Activated T-cell treated with anti-CD3 and anti-CD28 coated beads for 4 hours (primary cell): ENCODE data around the gene DBX1.

Experiments
- DNase-seq: peaks from one replicate; pipeline ENCODE4 v3.0.0-alpha.2; 2020

The DBX1 gene

DNA sequence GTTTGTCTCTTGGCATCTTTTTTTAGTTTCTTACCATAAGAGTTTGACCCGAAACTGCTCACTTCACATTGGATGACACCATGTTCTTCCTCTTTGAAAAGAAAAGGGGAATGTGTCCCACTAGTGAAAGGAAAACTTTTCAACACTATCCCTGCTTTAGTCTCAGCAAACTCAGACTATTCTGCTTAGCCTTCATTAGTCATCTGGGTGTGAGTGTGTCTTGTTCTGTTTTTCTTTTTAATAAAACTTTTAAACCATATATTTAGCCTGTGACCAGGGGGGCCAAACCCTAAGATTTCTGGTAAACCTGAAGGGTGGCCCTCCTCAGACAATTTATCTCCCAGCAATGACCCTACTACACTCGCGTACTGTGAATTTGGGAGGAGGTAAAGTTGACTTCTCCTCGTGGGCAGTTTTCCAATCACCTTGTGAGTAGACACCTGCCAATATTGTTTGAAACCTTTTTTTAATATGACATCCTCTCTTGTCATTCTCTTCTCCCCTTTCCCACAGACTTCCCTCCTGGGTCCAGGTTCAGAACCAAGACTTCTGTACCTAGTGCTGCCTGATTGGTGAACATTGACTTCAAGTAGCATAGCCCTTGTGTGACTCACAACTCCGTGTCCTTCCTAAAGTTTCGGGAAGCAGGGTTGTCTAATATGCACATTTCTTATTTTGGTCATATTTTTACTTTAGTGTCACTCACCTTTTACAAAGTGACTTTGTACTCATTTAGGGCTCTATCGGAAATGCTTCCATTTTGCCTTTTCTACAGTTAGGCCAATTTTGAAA, 39.9 kb downstream of the DBX1 start:
- DNase-seq: no peak

DNA sequence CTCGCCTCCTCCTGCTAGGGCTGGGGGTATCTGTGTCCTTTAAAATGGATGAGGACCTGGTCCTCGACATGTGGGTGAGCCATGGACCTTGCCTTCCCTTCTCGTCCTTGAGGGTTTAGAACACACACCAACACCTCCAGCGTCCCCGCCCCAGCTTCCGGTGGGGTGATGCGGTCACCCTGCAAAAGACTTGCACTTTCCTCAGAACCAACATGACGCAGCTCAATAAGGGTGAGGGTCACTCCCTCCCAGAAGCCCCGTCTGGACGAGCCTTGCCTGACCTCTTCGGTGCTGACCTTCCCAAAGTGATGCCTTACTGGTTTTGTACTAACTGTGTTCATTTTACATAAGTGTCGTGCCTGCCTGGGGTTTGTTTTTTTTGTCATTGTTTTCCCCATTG, 41.0 kb downstream of the DBX1 start:
- DNase-seq: no peak

DNA sequence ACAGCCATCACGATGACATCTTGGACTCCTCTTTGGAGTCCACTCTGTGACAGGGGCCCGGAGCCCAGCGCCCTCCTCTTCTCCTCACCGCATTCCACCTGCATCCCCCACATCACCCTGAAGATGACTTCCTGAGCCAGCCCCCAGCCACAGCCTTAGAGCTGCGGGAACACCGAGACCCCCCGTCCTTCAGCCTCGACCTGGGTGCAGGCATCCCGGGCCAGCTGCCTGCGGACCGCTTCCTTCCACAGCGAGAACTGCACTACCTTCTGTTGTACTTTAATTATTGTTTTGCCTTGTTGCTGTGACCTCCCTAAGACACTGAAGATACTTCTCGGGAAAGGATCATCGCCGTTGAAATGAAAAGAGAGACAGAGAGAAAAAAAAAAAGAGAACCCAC, 42.1 kb downstream of the DBX1 start:
- no peak for DNase-seq

DNA sequence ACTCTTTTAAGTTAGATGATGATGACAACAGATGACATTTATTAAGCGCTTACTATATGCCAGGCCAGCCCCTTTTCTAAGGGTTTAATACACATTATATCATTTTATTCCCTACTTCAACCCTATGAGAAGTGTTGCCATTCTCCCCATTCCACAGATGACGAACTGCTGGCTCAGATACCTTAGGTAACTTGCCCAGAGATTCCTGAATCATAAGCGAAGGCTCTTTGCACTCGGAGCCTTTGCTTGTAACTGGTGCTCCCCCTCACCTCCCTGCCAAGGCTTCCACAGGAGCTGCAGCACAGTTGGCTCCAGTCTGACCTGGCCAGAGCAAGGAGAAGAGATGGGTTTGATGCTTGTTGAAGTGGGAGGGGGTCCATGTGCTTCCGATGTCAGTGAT, 43.0 kb downstream of the DBX1 start:
- DNase-seq: no peak

DNA sequence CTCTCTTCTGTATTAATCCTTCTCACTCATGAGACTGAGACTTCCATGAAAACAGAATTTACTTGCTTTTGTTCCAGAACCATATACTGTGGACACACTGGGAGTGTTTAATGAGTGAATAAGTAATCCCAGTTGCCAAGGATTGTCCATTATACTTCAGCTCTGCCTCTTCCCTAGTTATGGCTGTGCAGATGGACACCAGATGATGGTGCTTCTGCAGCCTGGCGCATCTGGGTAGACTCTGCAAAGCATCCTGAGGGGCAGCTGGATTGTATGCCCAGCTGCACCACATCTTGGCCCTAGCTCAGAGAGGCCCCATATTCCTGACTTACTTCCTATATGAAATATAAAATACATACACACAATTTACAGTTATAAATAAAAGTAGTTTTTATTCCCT, 43.5 kb downstream of the DBX1 start:
- DNase-seq: no peak

DNA sequence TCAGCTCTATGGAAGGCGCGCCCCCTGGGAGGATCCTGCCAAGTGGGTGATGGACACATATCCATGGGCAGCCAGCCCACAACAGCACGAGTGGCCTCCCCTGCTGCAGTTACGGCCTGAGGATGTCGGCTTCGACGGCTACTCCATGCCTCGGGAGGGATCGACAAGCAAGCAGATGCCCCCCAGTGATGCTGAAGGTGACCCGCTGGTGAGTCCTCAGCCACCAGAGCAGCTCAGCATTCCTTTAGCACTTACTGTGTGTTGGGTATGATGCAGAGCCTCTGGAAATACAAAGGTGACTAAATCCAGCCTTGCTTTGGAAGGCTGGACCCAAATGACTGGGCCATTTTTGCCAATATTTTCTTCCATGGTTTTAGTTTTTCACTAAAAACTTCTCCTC, 45.7 kb downstream of the DBX1 start:
- no peak for DNase-seq

DNA sequence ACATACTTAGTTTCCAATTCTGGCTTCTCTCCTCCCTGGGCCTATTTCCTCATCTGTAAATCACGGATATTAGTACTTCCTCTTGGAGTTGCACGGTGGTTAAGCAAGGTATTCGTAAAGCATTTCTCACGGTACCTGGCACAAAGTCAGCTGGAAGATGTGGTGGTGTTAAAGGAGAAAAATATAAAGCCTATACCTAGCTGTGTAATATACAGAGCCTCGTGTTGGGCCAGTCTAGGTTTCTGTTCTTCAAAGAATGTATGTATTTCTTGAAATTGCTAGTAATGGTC, 47.2 kb downstream of the DBX1 start:
- no peak for DNase-seq

DNA sequence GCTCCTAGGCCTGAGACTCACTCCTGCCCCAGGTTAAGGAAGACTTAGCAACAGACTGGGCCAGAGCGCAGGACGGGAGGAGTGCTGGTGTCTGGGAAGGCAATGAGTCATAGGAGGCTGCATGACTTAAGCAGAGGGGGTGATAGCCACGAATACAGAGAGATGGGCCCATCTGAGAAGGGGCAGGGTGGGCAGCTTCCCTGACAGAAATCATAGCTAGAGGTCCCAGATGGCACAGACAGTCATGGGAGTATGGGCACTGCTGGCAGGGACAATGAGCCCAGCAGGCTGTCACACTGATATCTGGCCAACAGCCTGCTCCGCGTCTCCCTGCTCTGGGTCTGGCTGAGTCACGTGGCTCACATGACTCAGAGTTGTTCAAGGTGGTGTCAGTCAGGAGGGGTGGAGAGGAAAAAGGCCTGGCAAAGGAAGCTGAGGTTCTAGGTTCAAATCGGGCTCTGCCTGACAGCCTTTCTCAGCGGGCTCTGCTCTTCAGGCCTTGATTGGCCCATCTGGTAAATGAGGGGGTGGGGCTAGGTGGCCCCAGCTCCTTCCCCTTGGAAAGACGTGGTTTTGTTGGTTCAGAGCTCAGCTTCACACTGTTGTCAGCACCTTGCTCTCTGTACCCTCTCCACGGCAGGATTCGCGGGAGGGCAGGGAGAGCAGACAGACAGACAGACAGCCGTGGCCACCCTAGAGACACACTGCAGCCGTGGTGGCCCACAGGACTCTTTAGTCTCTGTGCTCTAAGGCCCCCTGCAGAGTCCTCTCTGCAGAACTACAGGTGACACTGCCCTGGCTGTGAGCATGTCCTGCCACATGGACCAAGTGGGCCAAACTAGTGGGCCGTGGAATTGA, 47.8 kb downstream of the DBX1 start:
- no peak for DNase-seq

DNA sequence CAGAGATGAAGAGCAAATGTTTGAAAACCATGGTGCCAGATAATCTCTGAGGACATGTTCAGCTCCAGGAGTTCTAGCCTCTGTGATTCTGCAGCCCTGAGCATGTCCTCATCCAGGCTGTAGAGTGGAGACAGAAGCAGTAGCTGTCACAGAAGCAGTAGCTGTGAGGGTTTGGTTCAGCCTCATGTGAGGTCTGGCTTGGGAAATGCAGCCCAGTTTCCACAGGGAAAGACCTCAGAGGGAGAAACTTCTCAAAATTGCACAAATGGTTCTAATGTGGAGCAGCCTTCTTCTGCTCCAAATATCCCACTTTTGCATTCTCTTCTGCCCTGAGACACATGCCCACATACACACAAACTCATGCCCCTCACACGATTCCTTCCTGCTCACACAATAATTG, 48.4 kb downstream of the DBX1 start:
- no peak for DNase-seq

DNA sequence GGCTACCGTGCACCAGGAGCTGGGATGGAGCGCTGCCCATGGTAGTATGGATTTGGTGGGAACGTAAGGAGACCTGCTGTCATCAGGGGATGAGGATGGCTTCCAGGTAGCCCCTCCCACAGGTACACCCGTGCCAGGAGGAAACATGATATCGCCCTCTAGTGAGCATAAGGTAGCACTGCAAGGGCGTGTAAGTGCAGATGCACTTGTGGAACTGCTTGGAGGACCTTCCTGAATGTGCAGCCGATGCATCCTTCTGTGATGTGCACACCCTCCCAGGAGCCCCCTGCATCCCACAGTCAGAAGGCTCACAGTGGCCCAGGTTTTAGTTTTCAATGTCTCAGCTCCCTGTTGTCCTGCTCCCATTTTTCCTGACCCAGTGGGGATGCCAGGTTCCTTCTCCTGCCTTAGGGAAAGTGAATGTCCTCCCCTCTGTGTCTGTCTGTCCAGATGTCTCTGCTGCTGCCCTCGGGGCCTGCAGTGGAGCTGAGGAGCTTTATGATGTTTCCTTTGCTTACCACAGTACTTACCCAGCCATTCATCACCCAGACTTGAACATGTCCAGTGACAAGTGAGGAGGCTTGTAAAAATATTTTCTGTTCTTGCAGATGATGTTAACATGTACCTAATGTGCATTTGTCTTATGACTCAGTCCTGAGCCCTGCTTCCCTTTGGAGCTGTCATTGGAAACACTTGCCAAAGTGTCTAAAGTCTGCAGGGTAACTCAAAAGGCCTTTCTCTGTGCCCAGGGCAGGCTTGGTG, 49.2 kb downstream of the DBX1 start:
- peak; percentile 11 for DNase-seq

DNA sequence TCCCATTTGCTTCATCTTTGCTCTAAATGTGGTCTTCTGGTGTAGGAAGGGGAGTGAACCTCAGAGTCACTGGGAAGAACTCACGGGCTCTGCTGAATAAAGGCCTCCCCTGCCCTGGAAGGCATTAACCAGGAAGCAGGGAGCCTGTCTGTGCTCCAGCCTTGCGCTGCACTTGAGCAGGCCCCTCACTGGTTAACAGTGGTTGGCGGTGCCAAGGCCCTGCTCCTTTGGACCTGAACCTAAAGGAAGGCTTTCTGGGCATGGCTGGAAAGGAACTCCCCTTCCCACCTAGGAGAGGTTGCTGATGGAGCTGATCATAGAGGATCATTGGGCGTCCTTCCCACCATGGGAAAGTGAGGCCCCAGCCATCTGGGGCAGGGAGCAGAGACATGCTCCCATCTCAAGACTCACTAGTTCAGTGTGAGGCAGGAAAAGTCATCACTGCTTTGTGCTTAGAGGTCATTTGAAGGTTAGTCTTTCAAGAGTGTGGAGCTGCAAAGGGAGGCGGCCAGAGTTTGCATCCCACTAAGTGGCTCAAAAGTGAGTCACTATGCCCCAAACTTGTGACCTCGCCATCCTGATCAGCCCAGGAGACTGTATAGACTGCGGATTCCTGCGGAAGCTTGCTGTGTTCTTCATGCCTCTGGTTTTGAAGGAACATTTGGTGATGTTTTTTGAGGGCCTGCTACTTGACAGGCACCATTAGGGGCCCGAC, 50.4 kb downstream of the DBX1 start:
- DNase-seq: no peak
